GM23338 (cell line): Measurements from ENCODE around the gene MITF. TPM values are rescaled to one million over a fixed set of nuclear protein-coding genes. Genes with fewer than 3 reads are reported as not detected.

ENCODE experiments used
- ATAC-seq: fragments of 200-7000 bp; cut with Tn5 transposase; 3 replicates; pipeline ENCODE4 v1.9.1; 2020
- DNase-seq: peaks from one replicate; pipeline ENCODE4 v3.0.0-alpha.2; 2015; ENCODE audit warnings: low spot score
- H2AFZ ChIP-seq: fragments of 200-600 bp; sonication (generic); 2 replicates; pipeline ENCODE4 v1.8.0; 2016; ENCODE audit warnings: antibody characterized with exemption, mild to moderate bottlenecking, moderate library complexity
- H3F3A ChIP-seq: fragments of 200-600 bp; sonication (generic); replicated peaks from 2 replicates; pipeline ENCODE4 v1.8.0; 2017; ENCODE audit warnings: antibody characterized with exemption, mixed run types, low read depth
- H3K27ac ChIP-seq: fragments of 200-600 bp; sonication (generic); 2 replicates; pipeline ENCODE4 v1.6.1; 2016; ENCODE audit warnings: low read depth
- H3K27me3 ChIP-seq: fragments of 200-600 bp; sonication (generic); 2 replicates; pipeline ENCODE4 v1.8.0; 2016; ENCODE audit warnings: mild to moderate bottlenecking, mixed run types, moderate library complexity; ENCODE audit not compliant: insufficient read depth
- H3K36me3 ChIP-seq: fragments of 200-600 bp; sonication (generic); 2 replicates; pipeline ENCODE4 v1.8.0; 2016; ENCODE audit warnings: mild to moderate bottlenecking; ENCODE audit not compliant: insufficient read depth
- H3K4me1 ChIP-seq: fragments of 200-600 bp; sonication (generic); 2 replicates; pipeline ENCODE4 v1.8.0; 2016; ENCODE audit warnings: mild to moderate bottlenecking, moderate library complexity; ENCODE audit not compliant: insufficient read depth
- H3K4me2 ChIP-seq: fragments of 200-600 bp; sonication (generic); 2 replicates; pipeline ENCODE4 v1.7.1; 2017; ENCODE audit warnings: mixed run types
- H3K4me3 ChIP-seq: fragments of 200-600 bp; sonication (generic); 2 replicates; pipeline ENCODE4 v1.6.1; 2016; ENCODE audit warnings: mixed run types
- H3K79me2 ChIP-seq: fragments of 200-600 bp; sonication (generic); replicated peaks from 2 replicates; pipeline ENCODE4 v1.8.0; 2017; ENCODE audit warnings: mild to moderate bottlenecking; ENCODE audit not compliant: insufficient read depth
- H3K9me2 ChIP-seq: fragments of 200-600 bp; sonication (generic); 2 replicates; pipeline ENCODE4 v1.8.0; 2017; ENCODE audit not compliant: insufficient read depth
- H4K20me1 ChIP-seq: fragments of 200-600 bp; sonication (generic); replicated peaks from 2 replicates; pipeline ENCODE4 v1.8.0; 2017; ENCODE audit warnings: mild to moderate bottlenecking; ENCODE audit not compliant: insufficient read depth
- H3K27ac Mint-ChIP-seq: 2 replicates; pipeline ENCODE4 v1.8.0; 2020; ENCODE audit warnings: inconsistent platforms, mild to moderate bottlenecking, moderate library complexity, mixed read lengths
- H3K27me3 Mint-ChIP-seq: 3 replicates; pipeline ENCODE4 v1.8.0; 2022; ENCODE audit warnings: low read depth, mild to moderate bottlenecking, moderate library complexity, mixed read lengths, inconsistent platforms; ENCODE audit not compliant: insufficient read depth, poor library complexity
- H3K36me3 Mint-ChIP-seq: 3 replicates; pipeline ENCODE4 v1.8.0; 2021; ENCODE audit warnings: low read depth, mild to moderate bottlenecking, inconsistent platforms, moderate library complexity, mixed read lengths
- H3K4me1 Mint-ChIP-seq: 3 replicates; pipeline ENCODE4 v1.8.0; 2020; ENCODE audit warnings: mild to moderate bottlenecking, inconsistent platforms, mixed read lengths
- H3K4me3 Mint-ChIP-seq: 3 replicates; pipeline ENCODE4 v1.8.0; 2021; ENCODE audit warnings: moderate library complexity, mild to moderate bottlenecking, inconsistent platforms, mixed read lengths
- H3K9me3 Mint-ChIP-seq: 3 replicates; pipeline ENCODE4 v1.8.0; 2020; ENCODE audit warnings: moderate library complexity, mild to moderate bottlenecking, inconsistent platforms, mixed read lengths
- CREB1 ChIP-seq: fragments of 250-450 bp; sonication (Bioruptor Pico); IDR thresholded peaks from 2 replicates; pipeline ENCODE4 v1.5.0; 2020; ENCODE audit warnings: low read depth, mild to moderate bottlenecking, moderate library complexity
- CTCF ChIP-seq, 2 experiments: fragments of 200-600 bp in 1 of 2; sonication (generic) in 1 of 2; conservative IDR thresholded peaks; 2 replicates each; pipeline versions ENCODE4 v1.5.1 to v1.6.1; 2016 to 2017; ENCODE audit warnings: antibody characterized with exemption in 2 of 2, low read depth in 2 of 2, mild to moderate bottlenecking in 2 of 2, moderate library complexity in 1 of 2
- EZH2 ChIP-seq: fragments of 200-600 bp; sonication (generic); IDR thresholded peaks from one replicate; pipeline ENCODE4 v1.8.0; 2017; ENCODE audit warnings: antibody characterized with exemption, mild to moderate bottlenecking, low read depth; ENCODE audit not compliant: unreplicated experiment
- EZH2phosphoT487 ChIP-seq: fragments of 200-600 bp; sonication (generic); IDR thresholded peaks from one replicate; pipeline ENCODE4 v1.8.1; 2018; ENCODE audit warnings: antibody characterized with exemption; ENCODE audit not compliant: unreplicated experiment
- JUNB ChIP-seq: IDR thresholded peaks from one replicate; pipeline ENCODE4 v1.6.1; 2016; ENCODE audit warnings: antibody characterized with exemption; ENCODE audit not compliant: unreplicated experiment
- NANOG ChIP-seq: IDR thresholded peaks from 2 replicates; pipeline ENCODE4 v1.6.1; 2016; ENCODE audit warnings: antibody characterized with exemption, borderline replicate concordance
- POLR2AphosphoS5 ChIP-seq: IDR thresholded peaks from 2 replicates; pipeline ENCODE4 v1.6.1; 2016; ENCODE audit warnings: antibody characterized with exemption, low read depth
- REST ChIP-seq: IDR thresholded peaks from one replicate; pipeline ENCODE4 v1.6.1; 2018; ENCODE audit warnings: antibody characterized with exemption; ENCODE audit not compliant: unreplicated experiment
- STAT1 ChIP-seq: IDR thresholded peaks from one replicate; pipeline ENCODE4 v1.6.1; 2016; ENCODE audit warnings: antibody characterized with exemption; ENCODE audit not compliant: unreplicated experiment
- ZNF114 ChIP-seq: fragments of 250-450 bp; sonication (Bioruptor Pico); IDR thresholded peaks from 2 replicates; pipeline ENCODE4 v1.5.0; 2020; ENCODE audit warnings: mild to moderate bottlenecking, moderate library complexity
- ZNF331 ChIP-seq: fragments of 250-450 bp; sonication (Bioruptor Pico); IDR thresholded peaks from 2 replicates; pipeline ENCODE4 v1.5.0; 2020; ENCODE audit warnings: low read depth, mild to moderate bottlenecking, moderate library complexity
- polyA plus RNA-seq: library from polyadenylated mRNA; unstranded; fragments of >200 nt; fragmentation: Nextera tagmentation; extraction: Ambion mirVana; gene quantifications from 2 replicates; pipeline ENCODE4 v1.2.1, GENCODE V29; 2016
- total RNA-seq: library from RNA; depleted of rRNA; stranded (reverse); fragments of >200 nt; shearing (Covaris generic); gene quantifications from 2 replicates; pipeline ENCODE4 v1.2.3, GENCODE V29; 2014
- TF ChIP-seq, protein P1 (sequence below): fragments of 250-450 bp; sonication (Bioruptor Pico); IDR thresholded peaks from 2 replicates; pipeline ENCODE4 v1.5.0; 2020; ENCODE audit warnings: mild to moderate bottlenecking, moderate library complexity

The MITF gene
- total and polyA plus RNA-seq, 2 experiments from 2014 or later = 1.9 to 2.4 TPM

DNA sequence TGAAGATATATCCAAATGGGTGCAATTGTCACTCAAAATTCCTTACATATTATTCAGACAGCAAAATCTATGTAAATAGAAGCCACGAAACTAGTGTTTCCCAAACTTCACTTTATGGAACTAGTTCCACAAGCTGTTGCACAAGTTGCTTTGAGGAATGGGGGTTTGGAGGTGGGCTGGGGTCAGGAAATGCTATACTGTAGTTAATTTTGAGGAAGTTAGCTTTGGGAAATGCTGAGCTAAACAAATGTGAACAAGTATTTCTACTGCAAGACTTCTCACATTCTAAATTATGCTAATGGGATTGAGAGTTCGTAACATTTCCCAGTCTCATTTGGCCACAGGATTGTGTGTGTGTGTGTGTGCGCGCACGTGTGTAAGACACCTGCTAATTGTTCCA lies 231.6 kb downstream of the MITF start:
- H3K79me2 ChIP-seq = no peaks in the 10 kb centered on the region
- ATAC-seq = no peak
- no peak overlapping the region for H3K4me3 ChIP-seq
- H3K27ac ChIP-seq = no peak overlapping the region
- H3K36me3 Mint-ChIP-seq = no peaks in the 10 kb centered on the region
- H3K36me3 ChIP-seq = no peaks in the 10 kb centered on the region
- H3K27me3 ChIP-seq = no peaks in the 10 kb centered on the region
- no peaks in the 10 kb centered on the region for H3F3A ChIP-seq
- no peaks in the 10 kb centered on the region for H3K4me1 ChIP-seq
- H4K20me1 ChIP-seq = no peaks in the 10 kb centered on the region
- peaks cover 4% of the 10 kb centered on the region for H3K27me3 Mint-ChIP-seq
- H3K4me1 Mint-ChIP-seq = no peaks in the 10 kb centered on the region
- H3K27ac Mint-ChIP-seq = no peak overlapping the region
- DNase-seq = no peak
- H2AFZ ChIP-seq = no peak overlapping the region
- H3K9me2 ChIP-seq = peaks cover 4% of the 10 kb centered on the region; the same call in 1 of the 2 replicates
- H3K9me3 Mint-ChIP-seq = no peaks in the 10 kb centered on the region
- no peak for TF ChIP-seq ZNF114 (CRISPR knock-in tag)
- H3K4me2 ChIP-seq = no peak overlapping the region
- H3K4me3 Mint-ChIP-seq = no peak overlapping the region

DNA sequence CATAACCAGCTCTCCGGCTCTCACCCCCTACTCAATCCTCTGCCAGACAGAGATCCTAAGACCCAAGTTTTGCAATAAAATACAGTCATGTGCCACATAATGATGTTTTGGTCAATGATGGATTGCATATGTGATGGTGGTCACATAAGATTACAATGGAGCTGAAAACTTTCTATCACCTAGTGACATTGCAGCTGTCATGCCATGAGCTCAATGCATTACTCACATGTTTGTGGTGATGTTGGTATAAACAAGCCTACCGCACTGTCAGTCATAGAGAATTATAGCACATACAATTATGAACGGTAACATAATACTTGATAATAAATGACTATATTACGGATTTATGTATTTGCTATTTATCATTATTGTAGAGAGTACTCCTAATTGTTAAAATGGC lies 233.4 kb downstream of the MITF start:
- no peak overlapping the region for H3K4me2 ChIP-seq
- no peak overlapping the region for H3K4me3 ChIP-seq
- Mint-ChIP-seq H3K9me3 (peaks cover 5% of the 10 kb centered on the region; the same call in 2 of the 3 replicates), H3K27ac (no peak overlapping the region), H3K4me3 (no peak overlapping the region), H3K4me1 (no peaks in the 10 kb centered on the region), H3K27me3 (peaks cover 4% of the 10 kb centered on the region), H3K36me3 (peaks cover 7% of the 10 kb centered on the region; the same call in 2 of the 3 replicates)
- H2AFZ ChIP-seq = no peak overlapping the region
- peaks cover 4% of the 10 kb centered on the region; the same call in 1 of the 2 replicates for H3K9me2 ChIP-seq
- TF ChIP-seq EZH2phosphoT487 (no peak), CTCF (conservative IDR thresholded peaks at IDR 0.05; ENCODE audit: low read depth in 2 of 2) (no peak), CREB1 (no peak), STAT1 (no peak), EZH2 (no peak), JUNB (no peak), ZNF114 (CRISPR knock-in tag) (no peak), REST (no peak), NANOG (no peak), POLR2AphosphoS5 (no peak), ZNF331 (CRISPR knock-in tag) (no peak)
- TF ChIP-seq, protein P1, sequence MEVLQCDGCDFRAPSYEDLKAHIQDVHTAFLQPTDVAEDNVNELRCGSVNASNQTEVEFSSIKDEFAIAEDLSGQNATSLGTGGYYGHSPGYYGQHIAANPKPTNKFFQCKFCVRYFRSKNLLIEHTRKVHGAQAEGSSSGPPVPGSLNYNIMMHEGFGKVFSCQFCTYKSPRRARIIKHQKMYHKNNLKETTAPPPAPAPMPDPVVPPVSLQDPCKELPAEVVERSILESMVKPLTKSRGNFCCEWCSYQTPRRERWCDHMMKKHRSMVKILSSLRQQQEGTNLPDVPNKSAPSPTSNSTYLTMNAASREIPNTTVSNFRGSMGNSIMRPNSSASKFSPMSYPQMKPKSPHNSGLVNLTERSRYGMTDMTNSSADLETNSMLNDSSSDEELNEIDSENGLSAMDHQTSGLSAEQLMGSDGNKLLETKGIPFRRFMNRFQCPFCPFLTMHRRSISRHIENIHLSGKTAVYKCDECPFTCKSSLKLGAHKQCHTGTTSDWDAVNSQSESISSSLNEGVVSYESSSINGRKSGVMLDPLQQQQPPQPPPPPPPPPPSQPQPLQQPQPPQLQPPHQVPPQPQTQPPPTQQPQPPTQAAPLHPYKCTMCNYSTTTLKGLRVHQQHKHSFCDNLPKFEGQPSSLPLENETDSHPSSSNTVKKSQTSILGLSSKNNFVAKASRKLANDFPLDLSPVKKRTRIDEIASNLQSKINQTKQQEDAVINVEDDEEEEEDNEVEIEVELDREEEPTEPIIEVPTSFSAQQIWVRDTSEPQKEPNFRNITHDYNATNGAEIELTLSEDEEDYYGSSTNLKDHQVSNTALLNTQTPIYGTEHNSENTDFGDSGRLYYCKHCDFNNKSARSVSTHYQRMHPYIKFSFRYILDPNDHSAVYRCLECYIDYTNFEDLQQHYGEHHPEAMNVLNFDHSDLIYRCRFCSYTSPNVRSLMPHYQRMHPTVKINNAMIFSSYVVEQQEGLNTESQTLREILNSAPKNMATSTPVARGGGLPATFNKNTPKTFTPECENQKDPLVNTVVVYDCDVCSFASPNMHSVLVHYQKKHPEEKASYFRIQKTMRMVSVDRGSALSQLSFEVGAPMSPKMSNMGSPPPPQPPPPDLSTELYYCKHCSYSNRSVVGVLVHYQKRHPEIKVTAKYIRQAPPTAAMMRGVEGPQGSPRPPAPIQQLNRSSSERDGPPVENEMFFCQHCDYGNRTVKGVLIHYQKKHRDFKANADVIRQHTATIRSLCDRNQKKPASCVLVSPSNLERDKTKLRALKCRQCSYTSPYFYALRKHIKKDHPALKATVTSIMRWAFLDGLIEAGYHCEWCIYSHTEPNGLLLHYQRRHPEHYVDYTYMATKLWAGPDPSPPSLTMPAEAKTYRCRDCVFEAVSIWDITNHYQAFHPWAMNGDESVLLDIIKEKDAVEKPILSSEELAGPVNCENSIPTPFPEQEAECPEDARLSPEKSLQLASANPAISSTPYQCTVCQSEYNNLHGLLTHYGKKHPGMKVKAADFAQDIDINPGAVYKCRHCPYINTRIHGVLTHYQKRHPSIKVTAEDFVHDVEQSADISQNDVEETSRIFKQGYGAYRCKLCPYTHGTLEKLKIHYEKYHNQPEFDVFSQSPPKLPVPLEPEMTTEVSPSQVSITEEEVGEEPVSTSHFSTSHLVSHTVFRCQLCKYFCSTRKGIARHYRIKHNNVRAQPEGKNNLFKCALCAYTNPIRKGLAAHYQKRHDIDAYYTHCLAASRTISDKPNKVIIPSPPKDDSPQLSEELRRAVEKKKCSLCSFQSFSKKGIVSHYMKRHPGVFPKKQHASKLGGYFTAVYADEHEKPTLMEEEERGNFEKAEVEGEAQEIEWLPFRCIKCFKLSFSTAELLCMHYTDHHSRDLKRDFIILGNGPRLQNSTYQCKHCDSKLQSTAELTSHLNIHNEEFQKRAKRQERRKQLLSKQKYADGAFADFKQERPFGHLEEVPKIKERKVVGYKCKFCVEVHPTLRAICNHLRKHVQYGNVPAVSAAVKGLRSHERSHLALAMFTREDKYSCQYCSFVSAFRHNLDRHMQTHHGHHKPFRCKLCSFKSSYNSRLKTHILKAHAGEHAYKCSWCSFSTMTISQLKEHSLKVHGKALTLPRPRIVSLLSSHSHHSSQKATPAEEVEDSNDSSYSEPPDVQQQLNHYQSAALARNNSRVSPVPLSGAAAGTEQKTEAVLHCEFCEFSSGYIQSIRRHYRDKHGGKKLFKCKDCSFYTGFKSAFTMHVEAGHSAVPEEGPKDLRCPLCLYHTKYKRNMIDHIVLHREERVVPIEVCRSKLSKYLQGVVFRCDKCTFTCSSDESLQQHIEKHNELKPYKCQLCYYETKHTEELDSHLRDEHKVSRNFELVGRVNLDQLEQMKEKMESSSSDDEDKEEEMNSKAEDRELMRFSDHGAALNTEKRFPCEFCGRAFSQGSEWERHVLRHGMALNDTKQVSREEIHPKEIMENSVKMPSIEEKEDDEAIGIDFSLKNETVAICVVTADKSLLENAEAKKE (CRISPR knock-in tag) = no peak
- H3K36me3 ChIP-seq = no peaks in the 10 kb centered on the region
- no peaks in the 10 kb centered on the region for H3K27me3 ChIP-seq
- DNase-seq = no peak
- no peak for ATAC-seq
- no peaks in the 10 kb centered on the region for H3K79me2 ChIP-seq
- no peak overlapping the region for H3K27ac ChIP-seq
- H3K4me1 ChIP-seq = no peaks in the 10 kb centered on the region
- no peaks in the 10 kb centered on the region for H3F3A ChIP-seq
- no peaks in the 10 kb centered on the region for H4K20me1 ChIP-seq
